ENCODE results near the gene MAP3K4. TPM values are rescaled to one million over a fixed set of nuclear protein-coding genes. Genes with fewer than 3 reads are reported as not detected.

The MAP3K4 gene
- total RNA-seq, 1 experiment from 2014 or later, result 54.3 TPM

GRCh38 chr6:160992980-160993314 is 1.4 kb downstream of the MAP3K4 start:
- no peaks in the 10 kb centered on the region for H4K20me1 ChIP-seq (ENCODE audit: control insufficient read depth, insufficient read depth, insufficient read length)
- peaks cover 2% of the 10 kb centered on the region for H3K79me1 ChIP-seq (ENCODE audit: insufficient read depth, low read depth, low read length, poor library complexity, severe bottlenecking)
- no peak overlapping the region for H4K8ac ChIP-seq (replicated peaks; ENCODE audit: insufficient read length, low read depth, low read length)
- H2BK12ac ChIP-seq (ENCODE audit: insufficient read length, low read depth, low read length), result no peak overlapping the region
- H2AK5ac ChIP-seq (ENCODE audit: insufficient read length, low read length), result no peak overlapping the region
- peaks cover 7 to 24% of the 10 kb centered on the region in 2 experiments for H3K4me1 Mint-ChIP-seq
- TF ChIP-seq CTCF (conservative IDR thresholded peaks at IDR 0.05), result peak; percentile 10; the same call in 1 of the 3 replicates
- H3K27me3 Mint-ChIP-seq (ENCODE audit: low read depth), result peaks cover 3% of the 10 kb centered on the region
- H2BK5ac ChIP-seq (ENCODE audit: insufficient read length, low read length), result no peak overlapping the region
- peaks cover 0 to 2% of the 10 kb centered on the region in 2 experiments; a peak in 1 of 5 replicates for H3K9me3 Mint-ChIP-seq
- no peak overlapping the region for H2AFZ ChIP-seq (ENCODE audit: low read length)
- no peaks in the 10 kb centered on the region for H3K9me3 ChIP-seq (ENCODE audit: control insufficient read depth, low read depth, low read length)
- H3T11ph ChIP-seq (ENCODE audit: low read length), result no peak overlapping the region
- H3K79me2 ChIP-seq (ENCODE audit: insufficient read depth, low read length), result peaks cover 17% of the 10 kb centered on the region; the same call in 1 of the 2 replicates
- H2BK20ac ChIP-seq (ENCODE audit: low read depth, low read length, poor library complexity, severe bottlenecking), result no peak overlapping the region
- H3K23ac ChIP-seq (ENCODE audit: insufficient read length, low read depth, low read length), result no peak overlapping the region
- H3K18ac ChIP-seq (ENCODE audit: insufficient read length, low read depth, low read length), result no peak overlapping the region
- no peak overlapping the region for H4K5ac ChIP-seq (ENCODE audit: insufficient read length, low read depth, low read length)
- no peak overlapping the region for H2BK15ac ChIP-seq (ENCODE audit: low read depth, low read length)
- DNase-seq, result no peak
- H3K36me3 Mint-ChIP-seq (ENCODE audit: insufficient read depth in 1 of 3, low read depth in 3 of 3), result peaks cover 5 to 7% (median 6%) of the 10 kb centered on the region in 3 experiments; a peak in 5 of 7 replicates
- no peak overlapping the region for H4K91ac ChIP-seq (ENCODE audit: insufficient read length, low read depth, low read length)
- H3K23me2 ChIP-seq (ENCODE audit: insufficient read length, low read depth, low read length, poor library complexity, severe bottlenecking), result peaks cover 6% of the 10 kb centered on the region
- no peaks in the 10 kb centered on the region for H3K4me1 ChIP-seq (ENCODE audit: insufficient read depth, low read length)
- H3K27me3 ChIP-seq (ENCODE audit: insufficient read depth, low read length), result no peaks in the 10 kb centered on the region
- no peak overlapping the region for H3K9ac ChIP-seq (ENCODE audit: extremely low read depth, insufficient read length, low read length)
- no peak overlapping the region for H2BK120ac ChIP-seq (ENCODE audit: low read depth, low read length, poor library complexity, severe bottlenecking)
- peak overlapping the region; percentile 89 to 97 for H3K4me3 Mint-ChIP-seq
- no peak overlapping the region for H3K4ac ChIP-seq (ENCODE audit: low read depth, low read length)
- H3K14ac ChIP-seq (ENCODE audit: insufficient read depth, low read length), result no peak overlapping the region
- H3K27ac Mint-ChIP-seq, result no peak overlapping the region
- H3K27ac ChIP-seq (ENCODE audit: insufficient read length, low read depth, low read length), result no peak overlapping the region
- peak overlapping the region; percentile 86 for H3K4me2 ChIP-seq (ENCODE audit: insufficient read depth, insufficient read length, low read length)
- H3K56ac ChIP-seq (ENCODE audit: insufficient read length, low read depth, low read length), result no peak overlapping the region
